Left ventricle myocardium inferior (tissue), 1 donor: Measurements from ENCODE around the gene C8G. TPM values are rescaled to one million over a fixed set of nuclear protein-coding genes. Genes with fewer than 3 reads are reported as not detected.

Experiments used
- DNase-seq: peaks from one replicate; pipeline ENCODE4 v3.0.0-alpha.2; 2020
- H3K27ac ChIP-seq: fragments of 200-600 bp; replicated peaks from 2 replicates; pipeline ENCODE4 v1.8.0; 2021
- H3K27me3 ChIP-seq: fragments of 200-600 bp; 2 replicates; pipeline ENCODE4 v1.8.0; 2021; ENCODE audit warnings: low read depth
- H3K36me3 ChIP-seq: fragments of 200-600 bp; 2 replicates; pipeline ENCODE4 v1.8.0; 2021
- H3K4me1 ChIP-seq: fragments of 200-600 bp; 2 replicates; pipeline ENCODE4 v1.8.0; 2021
- H3K4me3 ChIP-seq: fragments of 200-600 bp; 2 replicates; pipeline ENCODE4 v1.8.0; 2021; ENCODE audit warnings: mild to moderate bottlenecking, moderate library complexity
- H3K9me3 ChIP-seq: fragments of 200-600 bp; replicated peaks from 2 replicates; pipeline ENCODE4 v1.8.0; 2021
- CTCF ChIP-seq: fragments of 200-600 bp; IDR thresholded peaks from 2 replicates; pipeline ENCODE4 v1.8.0; 2021; ENCODE audit warnings: antibody characterized with exemption, mild to moderate bottlenecking, borderline replicate concordance
- intact Hi-C: fragments of 100-400 bp; cut with micrococcal nuclease; formaldehyde crosslinking; loops from one replicate; pipeline ENCODE4 v1.11.0; 2022
- total RNA-seq: library from RNA; stranded (reverse); fragmentation: NEBNext Ultra II Directional; extraction: Animal tissue kit (Norgen Biotek cat#: 25700); gene quantifications from one replicate; pipeline ENCODE4 v1.2.1, GENCODE V29; 2021
- donor health status: DM: no; HTN: yes; CAD: no; lungs with severe emphysema.

C8G gene
- total RNA-seq, 1 donor from 2014 or later = 3.6 TPM

GRCh38 chr9:136981588-136982231, 36.7 kb downstream of the C8G start:
- peaks cover 5% of the 10 kb centered on the region for H3K36me3 ChIP-seq
- peaks cover 15% of the 10 kb centered on the region for H3K27me3 ChIP-seq
- H3K27ac ChIP-seq = peak overlapping the region; percentile 91
- H3K4me3 ChIP-seq = no peak overlapping the region
- peak; percentile 69 for DNase-seq
- intact Hi-C loops = no loop called here
- no peaks in the 10 kb centered on the region for H3K9me3 ChIP-seq
- peak; percentile 42 for TF ChIP-seq CTCF
- peaks cover 87% of the 10 kb centered on the region for H3K4me1 ChIP-seq

- intact Hi-C loops = no loop called here
- Histone ChIP-seq H3K27me3 (peaks cover 15% of the 10 kb centered on the region), H3K27ac (peak within 1 kb of the TSS; percentile 91), H3K9me3 (no peaks in the 10 kb centered on the region), H3K4me1 (peaks cover 80% of the 10 kb centered on the region), H3K4me3 (no peak within 1 kb of the TSS), H3K36me3 (peaks cover 5% of the 10 kb centered on the region)
- no peak for TF ChIP-seq CTCF
- DNase-seq = peak; percentile 56
Observed at GRCh38 chr9:136982232-136983051, 37.4 kb downstream of the C8G start, which contains the start of gene LCNL1. Gene LCNL1 (plus strand): TSS chr9:136982993. CDS start chr9:136983587, 594 bp downstream.

GRCh38 chr9:136983167-136983566, 38.1 kb downstream of the C8G start:
- H3K36me3 ChIP-seq = peaks cover 5% of the 10 kb centered on the region
- no peak for DNase-seq
- no peak overlapping the region for H3K4me3 ChIP-seq
- peaks cover 72% of the 10 kb centered on the region for H3K4me1 ChIP-seq
- H3K27me3 ChIP-seq = peaks cover 15% of the 10 kb centered on the region
- TF ChIP-seq CTCF = no peak
- H3K27ac ChIP-seq = peak overlapping the region; percentile 91
- H3K9me3 ChIP-seq = no peaks in the 10 kb centered on the region
- intact Hi-C loops = no loop called here

GRCh38 chr9:136983656-136984314, 38.7 kb downstream of the C8G start:
- H3K4me1 ChIP-seq = peaks cover 70% of the 10 kb centered on the region
- H3K27ac ChIP-seq = peak overlapping the region; percentile 91
- no peak overlapping the region for H3K4me3 ChIP-seq
- H3K9me3 ChIP-seq = no peaks in the 10 kb centered on the region
- peaks cover 5% of the 10 kb centered on the region for H3K36me3 ChIP-seq
- intact Hi-C loops = no loop called here
- no peak for TF ChIP-seq CTCF
- H3K27me3 ChIP-seq = peaks cover 15% of the 10 kb centered on the region
- DNase-seq = no peak

GRCh38 chr9:136984464-136985026, 39.5 kb downstream of the C8G start:
- no peak for DNase-seq
- peak overlapping the region; percentile 91 for H3K27ac ChIP-seq
- peaks cover 15% of the 10 kb centered on the region for H3K27me3 ChIP-seq
- TF ChIP-seq CTCF = no peak
- H3K4me1 ChIP-seq = peaks cover 62% of the 10 kb centered on the region
- H3K36me3 ChIP-seq = no peaks in the 10 kb centered on the region
- intact Hi-C loops = no loop called here
- H3K9me3 ChIP-seq = no peaks in the 10 kb centered on the region
- peak overlapping the region; percentile 42 for H3K4me3 ChIP-seq
